Suprapubic skin (tissue), 4 donors: ENCODE measurements around the gene GALNT2. TPM values are rescaled to one million over a fixed set of nuclear protein-coding genes. Genes with fewer than 3 reads are reported as not detected.

Experiments used
- DNase-seq, 2 donors: peaks; one replicate each; pipeline ENCODE4 v3.0.0-alpha.2; 2019; ENCODE audit warnings: low spot score in 2 of 2
- H3K27ac ChIP-seq: fragments of 200-600 bp; sonication (generic); one replicate; pipeline ENCODE4 v1.5.1; 2019
- H3K27me3 ChIP-seq: fragments of 200-600 bp; sonication (generic); one replicate; pipeline ENCODE4 v1.5.1; 2019
- H3K36me3 ChIP-seq: fragments of 200-600 bp; sonication (generic); one replicate; pipeline ENCODE4 v1.5.1; 2019
- H3K4me1 ChIP-seq: fragments of 200-600 bp; sonication (generic); one replicate; pipeline ENCODE4 v1.5.1; 2019
- H3K4me3 ChIP-seq: fragments of 200-600 bp; sonication (generic); one replicate; pipeline ENCODE4 v1.5.1; 2019; ENCODE audit warnings: mild to moderate bottlenecking
- H3K9me3 ChIP-seq: fragments of 200-600 bp; sonication (generic); one replicate; pipeline ENCODE4 v1.5.1; 2019
- EP300 ChIP-seq: sonication (generic); formaldehyde crosslinking; IDR thresholded peaks from one replicate; pipeline ENCODE4 v1.6.1; 2017; ENCODE audit warnings: antibody characterized with exemption
- POLR2A ChIP-seq, 2 donors: fragments of 450-650 bp; IDR thresholded peaks; one replicate each; pipeline ENCODE4 v1.6.1; 2017; ENCODE audit warnings: antibody characterized with exemption in 2 of 2, mild to moderate bottlenecking in 2 of 2, moderate library complexity in 2 of 2
- POLR2AphosphoS5 ChIP-seq, 3 donors: sonication (generic); formaldehyde crosslinking; IDR thresholded peaks; one replicate each; pipeline ENCODE4 v1.6.1; 2017; ENCODE audit warnings: antibody characterized with exemption in 3 of 3
- WGBS: methylation state at CpG from one replicate; pipeline ENCODE4 v1.1.5; 2018; 5-methylcytosine and 5-hydroxymethylcytosine counted together
- total RNA-seq, 4 donors: library from RNA; depleted of rRNA; stranded (reverse); fragments of >200 nt; gene quantifications; one replicate each; pipeline ENCODE4 v1.1.0, GENCODE V29; 2016
- TF ChIP-seq, protein P1 (sequence below), 2 donors: fragments of 200-600 bp in 1 of 2; fragments of 450-650 bp in 1 of 2; sonication (generic) in 1 of 2; IDR thresholded peaks; one replicate each; pipeline ENCODE4 v1.5.1; 2016 to 2019; ENCODE audit warnings: antibody characterized with exemption in 2 of 2, mild to moderate bottlenecking in 1 of 2, moderate library complexity in 1 of 2

GALNT2 gene
- total RNA-seq, 4 donors from 2014 or later: 24.1 to 40.2 (median 36.4) TPM

DNA sequence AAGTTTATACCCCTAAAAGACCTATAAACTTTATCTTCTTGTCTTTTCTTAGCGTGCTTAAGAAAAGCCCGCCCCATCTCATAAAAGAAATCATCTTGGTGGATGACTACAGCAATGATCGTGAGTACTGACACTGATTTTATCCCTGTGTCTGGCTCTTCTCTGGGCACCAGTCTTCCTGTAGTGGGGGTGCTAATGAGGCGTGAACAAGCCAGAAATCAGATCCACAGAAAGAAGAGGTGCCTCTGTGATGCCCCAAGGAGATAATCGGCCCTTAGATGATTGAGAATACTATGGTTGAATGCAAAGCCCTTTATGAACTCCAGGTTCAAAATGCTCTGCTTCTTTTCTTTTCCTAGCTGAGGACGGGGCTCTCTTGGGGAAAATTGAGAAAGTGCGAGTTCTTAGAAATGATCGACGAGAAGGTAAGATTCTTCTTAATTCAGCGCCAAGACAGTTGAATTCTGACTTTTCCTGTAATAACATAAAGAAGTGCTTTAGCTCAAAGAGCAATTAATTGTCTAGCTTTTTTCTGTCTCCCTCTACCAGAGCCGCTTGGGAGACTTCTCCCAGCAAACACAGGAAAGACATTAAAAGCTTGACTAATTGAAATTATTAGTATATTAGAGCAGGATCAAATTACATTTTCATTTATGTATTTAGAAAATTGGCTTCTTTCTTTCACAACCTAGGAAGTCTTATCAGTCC lies 169.4 kb downstream of the GALNT2 start:
- Histone ChIP-seq H3K4me1 (no peaks in the 10 kb centered on the region), H3K4me3 (no peak overlapping the region), H3K27ac (no peak overlapping the region), H3K27me3 (no peaks in the 10 kb centered on the region), H3K36me3 (peaks cover 26% of the 10 kb centered on the region), H3K9me3 (no peaks in the 10 kb centered on the region)
- TF ChIP-seq POLR2AphosphoS5 (IDR thresholded peaks at IDR 0.05) (no peak), EP300 (no peak), POLR2A (IDR thresholded peaks at IDR 0.05) (no peak)
- TF ChIP-seq, protein P1, sequence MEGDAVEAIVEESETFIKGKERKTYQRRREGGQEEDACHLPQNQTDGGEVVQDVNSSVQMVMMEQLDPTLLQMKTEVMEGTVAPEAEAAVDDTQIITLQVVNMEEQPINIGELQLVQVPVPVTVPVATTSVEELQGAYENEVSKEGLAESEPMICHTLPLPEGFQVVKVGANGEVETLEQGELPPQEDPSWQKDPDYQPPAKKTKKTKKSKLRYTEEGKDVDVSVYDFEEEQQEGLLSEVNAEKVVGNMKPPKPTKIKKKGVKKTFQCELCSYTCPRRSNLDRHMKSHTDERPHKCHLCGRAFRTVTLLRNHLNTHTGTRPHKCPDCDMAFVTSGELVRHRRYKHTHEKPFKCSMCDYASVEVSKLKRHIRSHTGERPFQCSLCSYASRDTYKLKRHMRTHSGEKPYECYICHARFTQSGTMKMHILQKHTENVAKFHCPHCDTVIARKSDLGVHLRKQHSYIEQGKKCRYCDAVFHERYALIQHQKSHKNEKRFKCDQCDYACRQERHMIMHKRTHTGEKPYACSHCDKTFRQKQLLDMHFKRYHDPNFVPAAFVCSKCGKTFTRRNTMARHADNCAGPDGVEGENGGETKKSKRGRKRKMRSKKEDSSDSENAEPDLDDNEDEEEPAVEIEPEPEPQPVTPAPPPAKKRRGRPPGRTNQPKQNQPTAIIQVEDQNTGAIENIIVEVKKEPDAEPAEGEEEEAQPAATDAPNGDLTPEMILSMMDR (IDR thresholded peaks at IDR 0.05): no peak
- WGBS: 95% methylated on average over 11 of the region's 11 CpGs
- no peak for DNase-seq

DNA sequence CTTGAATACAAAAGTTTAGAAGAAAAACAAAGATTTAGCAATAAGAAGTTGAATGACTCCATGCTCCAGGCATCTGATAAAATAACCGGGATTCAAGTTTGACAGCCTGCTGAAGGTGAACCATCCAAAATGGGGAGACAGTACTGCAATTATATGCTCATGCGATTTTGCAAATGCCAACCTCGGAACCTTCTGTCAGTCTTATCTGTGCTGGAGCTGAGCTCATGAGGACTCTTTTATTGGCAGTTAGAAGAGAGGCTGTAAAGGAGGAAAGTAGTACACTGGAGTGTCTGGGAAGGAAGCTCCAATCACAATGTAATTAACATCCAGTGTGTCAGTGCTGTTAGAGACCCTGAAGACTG lies 170.0 kb downstream of the GALNT2 start:
- H3K9me3 ChIP-seq: no peaks in the 10 kb centered on the region

DNA sequence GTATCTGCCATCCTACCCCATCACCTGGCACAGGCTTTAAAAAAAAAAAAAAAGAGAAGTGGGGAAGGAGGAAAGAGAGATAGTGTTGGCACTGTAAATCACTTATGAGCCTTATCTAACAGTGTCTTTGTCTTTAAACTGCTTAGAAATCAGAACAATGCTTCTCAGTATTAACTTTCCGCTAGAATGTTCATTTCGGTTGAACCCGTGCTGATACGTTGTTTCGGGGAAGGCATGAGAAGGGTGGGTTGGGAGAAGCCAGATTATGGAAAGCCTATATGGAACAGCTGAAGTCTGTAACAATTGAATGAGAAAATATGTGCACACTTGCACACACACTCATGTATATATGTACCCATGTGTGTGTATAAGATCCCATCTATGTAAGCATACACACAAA lies 170.8 kb downstream of the GALNT2 start:
- TF ChIP-seq EP300 (no peak), POLR2A (IDR thresholded peaks at IDR 0.05) (no peak), POLR2AphosphoS5 (IDR thresholded peaks at IDR 0.05) (no peak)
- TF ChIP-seq, protein P1 (IDR thresholded peaks at IDR 0.05): no peak
- H3K4me1 ChIP-seq: no peaks in the 10 kb centered on the region
- peaks cover 26% of the 10 kb centered on the region for H3K36me3 ChIP-seq
- H3K9me3 ChIP-seq: no peaks in the 10 kb centered on the region
- 94% methylated on average over 5 of the region's 5 CpGs for WGBS
- no peak overlapping the region for H3K27ac ChIP-seq
- DNase-seq: no peak
- H3K4me3 ChIP-seq: no peak overlapping the region
- no peaks in the 10 kb centered on the region for H3K27me3 ChIP-seq

More for the DNA sequence above, 170.0 kb downstream of the GALNT2 start:
- no peak for DNase-seq
- Histone ChIP-seq H3K4me3 (no peak overlapping the region), H3K4me1 (no peaks in the 10 kb centered on the region), H3K36me3 (peaks cover 26% of the 10 kb centered on the region), H3K27me3 (no peaks in the 10 kb centered on the region), H3K27ac (no peak overlapping the region)
- 74% methylated on average over 3 of the region's 3 CpGs for WGBS
- TF ChIP-seq, protein P1 (IDR thresholded peaks at IDR 0.05): no peak
- no peak for TF ChIP-seq POLR2A (IDR thresholded peaks at IDR 0.05)

GRCh38 chr1:230240446-230241086 lies 173.5 kb downstream of the GALNT2 start:
- TF ChIP-seq POLR2AphosphoS5 (IDR thresholded peaks at IDR 0.05) (no peak), EP300 (no peak), POLR2A (IDR thresholded peaks at IDR 0.05) (no peak)
- TF ChIP-seq, protein P1 (IDR thresholded peaks at IDR 0.05): no peak
- Histone ChIP-seq H3K4me3 (no peak overlapping the region), H3K4me1 (no peaks in the 10 kb centered on the region), H3K27ac (no peak overlapping the region), H3K9me3 (no peaks in the 10 kb centered on the region), H3K27me3 (no peaks in the 10 kb centered on the region), H3K36me3 (peaks cover 48% of the 10 kb centered on the region)
- 94% methylated on average over 5 of the region's 5 CpGs for WGBS
- no peak for DNase-seq

GRCh38 chr1:230242326-230242725 lies 175.3 kb downstream of the GALNT2 start:
- no peak overlapping the region for H3K4me3 ChIP-seq
- DNase-seq: no peak
- H3K27me3 ChIP-seq: no peaks in the 10 kb centered on the region
- H3K4me1 ChIP-seq: no peaks in the 10 kb centered on the region
- no peak overlapping the region for H3K27ac ChIP-seq
- peaks cover 51% of the 10 kb centered on the region for H3K36me3 ChIP-seq
- WGBS: 97% methylated on average over 6 of the region's 6 CpGs
- H3K9me3 ChIP-seq: no peaks in the 10 kb centered on the region
- no peak for TF ChIP-seq POLR2A (IDR thresholded peaks at IDR 0.05)
- TF ChIP-seq POLR2AphosphoS5 (IDR thresholded peaks at IDR 0.05): no peak
- TF ChIP-seq, protein P1 (IDR thresholded peaks at IDR 0.05): no peak
- no peak for TF ChIP-seq EP300
